Heart left ventricle (tissue), 13 donors: ENCODE data around the gene MICAL3.

ENCODE experiments used
- POLR2A ChIP-seq, 2 donors: fragments of 450-650 bp; IDR thresholded peaks; one replicate each; pipeline ENCODE4 v1.6.1; 2017; ENCODE audit warnings: antibody characterized with exemption in 2 of 2, mild to moderate bottlenecking in 2 of 2, moderate library complexity in 2 of 2
- TF ChIP-seq, protein P1 (sequence below), 12 donors: fragments of 200-600 bp; sonication (generic) in 4 of 12; IDR thresholded peaks; one replicate each; pipeline versions ENCODE4 v1.5.0 to v1.8.0; 2018 to 2022; ENCODE audit warnings: antibody characterized with exemption in 12 of 12, mild to moderate bottlenecking in 5 of 12
- donor health status: ischemic (EF 13 %, LVEDD 7.1; RV severe dilation, severe dysfunction).
- donor health status: DM: no; HTN: yes; CAD: no.
- donor health status: DM: no; HTN: no; CAD: no.
- donor health status: ischemic (EF 25% LVEDD 6.9; RV normal size, moderate dysfunction).
- donor health status: ischemic (EF 25% LVEDD 5.7; RV mildly dilated, moderate dysfunction).
- donor health status: ischemic (EF 35%, LVEDD 5.7; RV mildly dilated, moderate dysfunction).
- donor health status: nonischemic (EF 11% LVEDD 7.7; RV severe dilation, severe dysfunction).
- donor health status: DM: yes; HTN: yes; CAD: no.
- donor health status: PGD.
- donor health status: ischemic (EF 29% LVEDD 5.4; RV normal size, mild dysfunction).
- donor health status: nonischemic (EF 23%, LVEDD 6.1; RV moderate dilation, normal function).

DNA sequence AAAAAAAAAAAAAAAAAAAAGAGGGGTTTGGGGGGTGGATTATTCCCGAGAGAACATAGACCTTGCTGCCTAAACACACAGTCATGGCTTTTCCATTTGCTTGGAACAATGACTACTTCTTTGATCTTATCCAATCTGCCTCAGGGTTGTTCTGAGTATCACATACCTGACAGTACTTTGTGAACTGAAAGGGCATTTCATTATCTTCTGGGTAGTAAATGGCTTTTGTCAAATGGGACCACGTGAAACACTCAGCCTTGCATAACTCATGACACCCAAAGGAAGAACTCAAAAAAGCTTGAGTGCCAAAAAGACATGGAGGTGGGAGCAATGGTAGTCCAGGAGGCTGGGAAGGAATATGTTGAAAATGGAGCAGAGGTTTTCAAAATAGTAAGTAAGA, 126.9 kb downstream of the MICAL3 start:
- TF ChIP-seq, protein P1, sequence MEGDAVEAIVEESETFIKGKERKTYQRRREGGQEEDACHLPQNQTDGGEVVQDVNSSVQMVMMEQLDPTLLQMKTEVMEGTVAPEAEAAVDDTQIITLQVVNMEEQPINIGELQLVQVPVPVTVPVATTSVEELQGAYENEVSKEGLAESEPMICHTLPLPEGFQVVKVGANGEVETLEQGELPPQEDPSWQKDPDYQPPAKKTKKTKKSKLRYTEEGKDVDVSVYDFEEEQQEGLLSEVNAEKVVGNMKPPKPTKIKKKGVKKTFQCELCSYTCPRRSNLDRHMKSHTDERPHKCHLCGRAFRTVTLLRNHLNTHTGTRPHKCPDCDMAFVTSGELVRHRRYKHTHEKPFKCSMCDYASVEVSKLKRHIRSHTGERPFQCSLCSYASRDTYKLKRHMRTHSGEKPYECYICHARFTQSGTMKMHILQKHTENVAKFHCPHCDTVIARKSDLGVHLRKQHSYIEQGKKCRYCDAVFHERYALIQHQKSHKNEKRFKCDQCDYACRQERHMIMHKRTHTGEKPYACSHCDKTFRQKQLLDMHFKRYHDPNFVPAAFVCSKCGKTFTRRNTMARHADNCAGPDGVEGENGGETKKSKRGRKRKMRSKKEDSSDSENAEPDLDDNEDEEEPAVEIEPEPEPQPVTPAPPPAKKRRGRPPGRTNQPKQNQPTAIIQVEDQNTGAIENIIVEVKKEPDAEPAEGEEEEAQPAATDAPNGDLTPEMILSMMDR (IDR thresholded peaks at IDR 0.05), result no peak
- TF ChIP-seq POLR2A (IDR thresholded peaks at IDR 0.05), result no peak
